ENCODE results near the gene SORCS2. TPM values are rescaled to one million over a fixed set of nuclear protein-coding genes. Genes with fewer than 3 reads are reported as not detected.
A peak's percentile ranks its signal among the peaks of the same experiment; 100 is the strongest.

The SORCS2 gene
- polyA plus RNA-seq, 3 donors = 0.46 to 0.55 TPM; not detected in 1

DNA sequence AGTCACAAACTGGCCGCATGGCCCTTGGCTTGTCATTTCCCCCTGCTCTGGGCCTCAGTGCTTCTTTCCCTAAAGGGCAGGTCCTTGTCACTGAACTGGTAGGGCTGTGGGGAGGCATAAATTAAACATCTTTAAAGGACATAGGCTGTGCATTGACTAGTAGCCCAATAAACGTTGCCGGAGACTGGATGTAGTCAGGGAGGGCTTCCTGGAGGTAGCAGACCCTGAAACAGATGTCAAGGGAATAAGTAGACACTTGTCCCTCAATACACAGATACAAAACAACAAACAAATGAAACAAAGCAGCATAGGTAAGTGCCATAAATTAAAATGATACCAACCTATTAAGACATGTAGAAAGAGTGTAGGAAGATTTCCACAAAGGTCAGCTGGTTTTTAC, 314.2 kb downstream of the SORCS2 start:
- H3K9me3 ChIP-seq (replicated peaks in 1 of 2; ENCODE audit: control insufficient read depth in 1 of 2, insufficient read depth in 1 of 2, low read length in 2 of 2) = no peaks in the 10 kb centered on the region
- no peak overlapping the region for H3K9ac ChIP-seq (ENCODE audit: insufficient read depth, low read length, poor library complexity, severe bottlenecking)
- intact Hi-C loops (cut with micrococcal nuclease) = no loop called here
- no peak overlapping the region for H2AFZ ChIP-seq (ENCODE audit: insufficient read depth, low read depth, low read length, poor library complexity, severe bottlenecking)
- no peaks in the 10 kb centered on the region for H3K36me3 ChIP-seq (replicated peaks in 1 of 2; ENCODE audit: control insufficient read depth in 1 of 2, insufficient read depth in 2 of 2, low read length in 2 of 2)
- no peaks in the 10 kb centered on the region for H3K4me1 ChIP-seq (ENCODE audit: control insufficient read depth in 1 of 2, insufficient read depth in 2 of 2, low read length in 2 of 2)
- Mint-ChIP-seq H3K9me3 (no peaks in the 10 kb centered on the region), H3K27ac (peak overlapping the region in 1 of 7 donors; percentile 54), H3K27me3 (ENCODE audit: low read depth in 3 of 3) (peaks cover 21 to 33% (median 32%) of the 10 kb centered on the region in 3 donors), H3K4me3 (no peak overlapping the region), H3K4me1 (no peaks in the 10 kb centered on the region), H3K36me3 (no peaks in the 10 kb centered on the region)
- no peak overlapping the region for H3K27ac ChIP-seq (ENCODE audit: low read depth in 1 of 2, low read length in 2 of 2)
- DNase-seq = no peak
- H4K20me1 ChIP-seq (ENCODE audit: insufficient read depth, low read length) = no peaks in the 10 kb centered on the region
- H3K4me2 ChIP-seq (replicated peaks; ENCODE audit: extremely low read depth, low read length, poor library complexity, severe bottlenecking) = no peak overlapping the region
- TF ChIP-seq, protein P1, sequence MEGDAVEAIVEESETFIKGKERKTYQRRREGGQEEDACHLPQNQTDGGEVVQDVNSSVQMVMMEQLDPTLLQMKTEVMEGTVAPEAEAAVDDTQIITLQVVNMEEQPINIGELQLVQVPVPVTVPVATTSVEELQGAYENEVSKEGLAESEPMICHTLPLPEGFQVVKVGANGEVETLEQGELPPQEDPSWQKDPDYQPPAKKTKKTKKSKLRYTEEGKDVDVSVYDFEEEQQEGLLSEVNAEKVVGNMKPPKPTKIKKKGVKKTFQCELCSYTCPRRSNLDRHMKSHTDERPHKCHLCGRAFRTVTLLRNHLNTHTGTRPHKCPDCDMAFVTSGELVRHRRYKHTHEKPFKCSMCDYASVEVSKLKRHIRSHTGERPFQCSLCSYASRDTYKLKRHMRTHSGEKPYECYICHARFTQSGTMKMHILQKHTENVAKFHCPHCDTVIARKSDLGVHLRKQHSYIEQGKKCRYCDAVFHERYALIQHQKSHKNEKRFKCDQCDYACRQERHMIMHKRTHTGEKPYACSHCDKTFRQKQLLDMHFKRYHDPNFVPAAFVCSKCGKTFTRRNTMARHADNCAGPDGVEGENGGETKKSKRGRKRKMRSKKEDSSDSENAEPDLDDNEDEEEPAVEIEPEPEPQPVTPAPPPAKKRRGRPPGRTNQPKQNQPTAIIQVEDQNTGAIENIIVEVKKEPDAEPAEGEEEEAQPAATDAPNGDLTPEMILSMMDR (IDR thresholded peaks at IDR 0.05) = no peak
- WGBS (ENCODE audit: insufficient coverage) = 80% methylated on average over 1 of the region's 3 CpGs
- no peak overlapping the region for H3K4me3 ChIP-seq (replicated peaks in 1 of 3; ENCODE audit: low read depth in 2 of 3, low read length in 3 of 3)
- peaks cover 0 to 4% of the 10 kb centered on the region in 2 donors for H3K27me3 ChIP-seq (ENCODE audit: control insufficient read depth in 2 of 2, insufficient read depth in 2 of 2, low read length in 2 of 2)
- H3K79me2 ChIP-seq (ENCODE audit: insufficient read depth, low read length) = no peaks in the 10 kb centered on the region

DNA sequence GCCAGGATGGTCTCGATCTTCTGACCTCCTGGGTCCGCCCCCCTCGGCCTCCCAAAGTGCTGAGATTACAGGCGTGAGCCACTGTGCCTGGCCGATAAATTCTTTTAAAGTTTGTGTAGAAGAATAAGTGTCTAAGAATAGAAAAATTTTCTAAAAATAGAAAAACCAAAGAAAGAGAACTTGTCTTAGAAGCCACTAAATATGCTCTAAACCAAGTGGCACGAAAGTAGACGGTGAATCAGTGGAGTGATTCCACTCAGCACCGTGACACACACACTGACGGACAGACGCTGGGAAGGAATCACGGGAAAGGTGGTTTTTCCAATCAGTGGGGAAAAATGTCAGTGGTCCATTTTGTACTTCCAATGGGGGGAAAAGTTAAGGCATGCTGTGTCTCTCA, 315.0 kb downstream of the SORCS2 start:
- TF ChIP-seq, protein P1 (IDR thresholded peaks at IDR 0.05) = no peak
- Mint-ChIP-seq H3K4me1 (no peaks in the 10 kb centered on the region), H3K27ac (no peak overlapping the region), H3K36me3 (no peaks in the 10 kb centered on the region), H3K27me3 (ENCODE audit: low read depth in 3 of 3) (peaks cover 23 to 34% (median 32%) of the 10 kb centered on the region in 3 donors), H3K4me3 (no peak overlapping the region), H3K9me3 (no peaks in the 10 kb centered on the region)
- Histone ChIP-seq H3K36me3 (replicated peaks in 1 of 2; ENCODE audit: control insufficient read depth in 1 of 2, insufficient read depth in 2 of 2, low read length in 2 of 2) (no peaks in the 10 kb centered on the region), H3K9ac (ENCODE audit: insufficient read depth, low read length, poor library complexity, severe bottlenecking) (no peak overlapping the region), H3K9me3 (replicated peaks in 1 of 2; ENCODE audit: control insufficient read depth in 1 of 2, insufficient read depth in 1 of 2, low read length in 2 of 2) (no peaks in the 10 kb centered on the region), H3K4me3 (replicated peaks in 1 of 3; ENCODE audit: low read depth in 2 of 3, low read length in 3 of 3) (no peak overlapping the region), H3K27ac (ENCODE audit: low read depth in 1 of 2, low read length in 2 of 2) (no peak overlapping the region), H3K4me2 (replicated peaks; ENCODE audit: extremely low read depth, low read length, poor library complexity, severe bottlenecking) (no peak overlapping the region), H3K27me3 (ENCODE audit: control insufficient read depth in 2 of 2, insufficient read depth in 2 of 2, low read length in 2 of 2) (peaks cover 0 to 7% of the 10 kb centered on the region in 2 donors), H3K79me2 (ENCODE audit: insufficient read depth, low read length) (no peaks in the 10 kb centered on the region), H4K20me1 (ENCODE audit: insufficient read depth, low read length) (no peaks in the 10 kb centered on the region), H2AFZ (ENCODE audit: insufficient read depth, low read depth, low read length, poor library complexity, severe bottlenecking) (no peak overlapping the region), H3K4me1 (ENCODE audit: control insufficient read depth in 1 of 2, insufficient read depth in 2 of 2, low read length in 2 of 2) (no peaks in the 10 kb centered on the region)
- 48% methylated on average over 7 of the region's 11 CpGs for WGBS (ENCODE audit: insufficient coverage)
- no peak for DNase-seq
- intact Hi-C loops (cut with micrococcal nuclease) = no loop called here

Measured in CD14-positive monocyte (primary cell).